HG03064 (cell line): ENCODE results near the gene JSRP1.

Experiments used
- ATAC-seq: cut with Tn5 transposase; IDR thresholded peaks from one replicate; pipeline ENCODE4 v1.9.1; 2021; ENCODE audit warnings: low read depth; ENCODE audit not compliant: unreplicated experiment

JSRP1 gene, protein sequence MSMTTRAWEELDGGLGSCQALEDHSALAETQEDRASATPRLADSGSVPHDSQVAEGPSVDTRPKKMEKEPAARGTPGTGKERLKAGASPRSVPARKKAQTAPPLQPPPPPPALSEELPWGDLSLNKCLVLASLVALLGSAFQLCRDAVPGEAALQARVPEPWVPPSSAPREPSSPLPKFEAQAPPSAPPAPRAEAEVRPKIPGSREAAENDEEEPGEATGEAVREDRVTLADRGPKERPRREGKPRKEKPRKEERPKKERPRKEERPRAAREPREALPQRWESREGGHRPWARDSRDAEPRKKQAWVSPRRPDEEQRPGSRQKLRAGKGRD

DNA sequence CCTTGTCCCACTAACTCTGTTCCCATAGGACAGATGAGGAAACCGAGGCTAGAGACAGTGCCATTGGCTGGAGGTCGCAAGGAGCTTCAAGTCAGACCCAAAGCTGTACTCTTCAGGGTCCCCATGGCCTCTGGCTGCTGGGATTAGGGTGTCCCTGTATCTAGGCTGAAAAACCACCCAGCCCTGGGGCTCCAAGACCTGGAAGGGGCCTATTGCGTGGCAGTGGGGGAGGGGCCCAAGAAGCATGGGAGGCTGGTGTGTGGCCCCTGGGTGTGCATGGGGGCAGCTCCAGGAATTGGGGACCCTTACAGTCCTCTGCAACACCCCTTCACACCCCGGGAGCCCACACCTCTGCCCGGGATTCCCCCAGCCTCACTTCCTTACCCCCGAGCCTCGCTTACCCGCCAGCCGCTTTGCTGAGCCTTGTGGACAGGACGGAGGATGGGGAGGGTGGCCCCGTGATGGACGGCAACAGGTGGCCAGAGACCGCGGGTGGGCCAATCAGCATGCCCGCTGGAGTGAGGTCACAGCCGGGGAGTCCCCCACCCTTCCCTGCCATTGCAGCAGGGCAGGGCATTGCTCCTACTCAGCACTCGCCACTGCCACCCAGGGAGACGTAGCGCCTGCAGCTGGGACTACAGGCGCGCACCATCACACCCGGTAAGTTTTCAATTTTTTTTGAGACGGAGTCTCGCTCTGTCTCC lies at the start of gene JSRP1:
JSRP1 (minus strand) TSS at position 436 of the 704 bp plus-strand sequence. CDS start 1,103 bp downstream, outside the sequence.
- no peak for ATAC-seq

DNA sequence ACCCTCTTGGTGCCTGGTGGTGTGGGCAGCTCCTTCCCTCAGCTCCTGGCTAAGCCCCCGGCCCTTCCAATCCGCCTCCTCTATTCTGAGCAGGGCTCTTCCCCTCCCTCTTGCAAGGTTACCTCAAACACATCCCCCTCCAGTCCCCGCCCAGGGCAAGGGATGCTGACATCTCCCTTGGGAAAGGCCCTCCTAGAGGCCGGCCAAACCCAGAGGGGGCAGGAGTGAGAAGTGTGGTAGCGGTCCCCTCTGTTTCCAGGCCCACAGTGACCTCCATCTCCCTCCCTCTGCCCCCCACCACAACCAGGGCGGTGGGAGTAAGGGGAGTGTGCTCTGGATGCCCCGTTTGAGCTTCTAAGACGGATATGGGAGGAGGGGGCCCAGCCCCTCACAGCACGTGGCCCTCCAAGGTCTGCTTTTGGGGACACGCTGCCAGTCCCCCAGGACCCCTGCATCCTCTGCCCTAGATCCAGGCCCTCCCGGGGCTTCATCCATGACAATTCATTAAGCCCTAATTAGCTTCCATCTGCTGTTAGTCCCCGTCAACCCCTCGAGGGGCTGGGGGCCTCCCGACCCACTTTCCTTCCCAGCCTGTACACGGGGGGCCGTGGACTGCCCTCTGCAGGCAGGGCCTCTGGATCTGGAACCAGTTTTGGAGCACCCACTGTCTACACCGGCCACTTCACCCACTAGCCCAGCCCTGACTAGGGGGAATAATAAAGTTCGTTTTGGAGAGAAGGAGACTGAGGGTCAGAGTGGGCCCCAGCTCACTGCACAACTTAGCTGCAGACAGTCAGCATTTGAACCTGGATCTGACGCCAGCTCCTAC lies 49.4 kb upstream of the JSRP1 start:
- ATAC-seq = no peak

DNA sequence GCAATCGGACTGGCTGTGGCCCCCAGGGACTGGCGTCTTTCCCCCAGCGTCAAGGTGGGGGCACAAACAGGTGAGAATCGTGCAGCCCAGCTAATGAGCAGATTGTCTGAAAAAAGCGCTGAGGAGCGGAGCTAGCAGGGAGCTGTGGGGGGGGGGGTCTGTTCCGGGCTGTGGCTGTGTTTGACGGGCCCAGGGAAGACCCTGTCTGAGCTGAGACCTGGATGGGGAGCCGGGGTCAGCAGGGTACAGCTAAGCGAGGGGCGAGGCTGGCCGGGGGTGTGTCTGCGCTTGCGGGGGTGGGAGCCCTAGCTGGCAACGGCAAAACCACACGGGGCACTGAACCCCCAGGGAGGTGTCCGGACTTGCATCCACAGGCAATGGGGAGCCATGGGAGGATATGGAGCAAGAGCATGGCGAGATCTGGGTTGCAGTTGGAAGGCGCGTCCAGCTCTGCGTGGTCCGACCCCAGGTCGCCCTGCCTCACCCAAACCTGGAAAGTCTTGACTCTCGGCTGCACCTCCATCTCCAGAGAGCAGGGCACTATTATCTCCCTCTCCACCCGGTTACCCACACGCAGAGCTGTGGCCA lies 47.1 kb upstream of the JSRP1 start:
- ATAC-seq = no peak

DNA sequence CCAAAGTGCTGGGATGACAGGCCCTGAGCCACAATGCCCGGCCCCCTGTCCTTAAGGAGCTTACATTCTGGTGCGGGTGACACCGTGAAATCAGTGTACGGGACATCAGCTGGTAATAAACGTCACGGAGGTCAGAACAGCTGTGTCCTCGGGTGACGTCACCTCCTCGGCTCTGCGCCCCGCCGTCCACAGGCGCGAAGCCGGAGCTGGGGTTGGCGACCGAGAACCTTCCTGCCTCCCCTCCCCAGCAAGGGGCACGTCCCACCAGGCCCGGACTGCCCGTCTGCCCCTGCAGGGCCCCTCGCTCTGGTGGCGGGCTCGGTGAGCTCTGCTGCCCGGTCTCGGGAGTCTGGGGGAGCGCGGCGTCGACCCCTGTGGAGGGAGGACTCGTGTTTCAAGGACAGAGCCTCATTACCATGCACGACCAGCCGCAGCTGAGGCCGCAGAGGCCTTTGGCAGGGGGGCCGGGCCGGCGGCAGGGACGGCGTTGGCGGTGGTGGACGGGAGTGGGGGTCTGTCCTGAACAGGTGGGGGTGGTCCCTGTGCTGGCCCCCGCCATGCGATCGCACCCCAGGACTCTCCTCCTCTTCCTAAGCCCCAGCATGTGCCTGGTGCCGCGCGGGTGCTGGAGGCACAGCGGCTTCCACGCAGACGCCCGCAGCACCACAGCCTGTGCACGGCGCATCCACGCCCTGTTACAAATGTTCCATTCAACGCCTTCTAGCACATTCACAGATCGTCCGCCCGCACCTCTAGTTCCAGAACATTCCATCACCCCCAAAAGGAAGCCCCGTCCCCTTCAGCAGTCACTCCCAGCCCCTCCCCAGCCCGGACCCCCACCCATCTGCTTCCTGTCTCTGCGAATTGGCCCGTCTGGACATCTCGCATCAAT lies 46.3 kb upstream of the JSRP1 start:
- ATAC-seq = no peak

DNA sequence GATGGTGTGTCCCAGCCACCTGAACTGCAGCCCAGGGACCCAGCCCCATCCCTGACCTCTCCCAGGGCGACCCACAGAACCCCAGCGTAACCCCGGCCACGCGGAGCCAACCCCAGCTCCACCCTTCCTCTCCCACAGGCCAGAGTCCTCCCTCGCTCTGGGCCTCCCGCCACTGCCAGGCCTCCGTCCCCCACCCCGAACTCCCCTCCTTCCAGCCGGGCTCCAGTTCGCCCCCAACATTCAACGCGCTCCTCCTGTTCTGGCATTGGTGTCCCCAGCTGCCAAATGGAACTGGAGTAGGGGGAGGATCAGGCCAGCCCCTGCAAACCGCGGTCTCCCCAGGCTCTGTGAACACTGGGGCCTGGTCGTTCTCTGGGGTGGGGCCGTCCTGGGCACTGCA lies 44.3 kb upstream of the JSRP1 start:
- ATAC-seq = no peak

DNA sequence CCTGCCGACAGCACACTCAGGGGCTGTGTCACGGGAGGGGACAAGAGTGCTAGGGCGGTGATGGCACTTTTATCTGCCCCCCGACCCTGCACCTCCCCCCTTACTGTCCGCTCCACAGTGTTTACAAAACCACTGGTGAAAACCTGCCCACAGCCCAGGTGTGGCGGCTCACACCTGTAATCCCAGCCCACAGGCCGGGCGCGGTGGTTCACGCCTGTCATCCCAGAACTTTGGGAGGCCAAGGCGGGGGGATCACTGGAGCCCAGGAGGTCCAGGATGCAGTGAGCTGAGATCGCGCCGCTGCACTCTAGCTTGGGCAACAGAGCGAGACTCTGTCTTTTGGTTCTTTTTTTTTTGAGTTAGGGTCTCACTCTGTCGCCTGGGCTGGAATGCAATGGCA lies 39.9 kb upstream of the JSRP1 start:
- ATAC-seq = no peak

DNA sequence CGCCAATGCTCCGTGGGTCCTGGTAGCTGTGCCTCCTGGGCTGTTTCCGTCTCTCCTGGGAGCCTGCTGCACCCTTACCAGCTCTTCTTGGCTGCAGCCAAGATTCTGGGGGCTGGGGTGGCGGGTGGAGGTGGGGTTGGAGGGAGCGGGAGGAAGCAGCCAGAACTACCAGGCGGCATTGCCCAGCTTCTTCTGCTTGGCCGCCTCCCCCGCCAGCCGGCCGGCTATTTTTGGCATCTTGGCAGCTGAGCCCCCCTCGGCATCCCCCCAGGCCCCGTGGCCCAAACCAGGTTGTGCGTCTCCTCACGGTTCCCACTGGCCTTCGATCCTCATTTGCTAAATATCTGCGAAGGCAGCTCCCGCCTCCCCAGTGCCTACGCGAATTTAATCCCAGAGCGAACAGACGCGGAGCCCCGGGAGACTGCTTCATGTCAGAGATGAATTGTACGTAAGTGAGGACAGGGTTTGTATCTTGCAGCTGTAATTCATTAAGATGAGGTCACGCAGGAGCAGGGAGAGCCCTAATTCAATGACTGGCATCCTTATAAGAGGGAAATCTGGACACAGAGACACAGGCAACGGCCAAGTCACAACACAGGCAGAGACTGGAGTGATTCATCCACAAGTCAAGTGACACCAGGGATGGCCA lies 38.6 kb upstream of the JSRP1 start:
- ATAC-seq = no peak

DNA sequence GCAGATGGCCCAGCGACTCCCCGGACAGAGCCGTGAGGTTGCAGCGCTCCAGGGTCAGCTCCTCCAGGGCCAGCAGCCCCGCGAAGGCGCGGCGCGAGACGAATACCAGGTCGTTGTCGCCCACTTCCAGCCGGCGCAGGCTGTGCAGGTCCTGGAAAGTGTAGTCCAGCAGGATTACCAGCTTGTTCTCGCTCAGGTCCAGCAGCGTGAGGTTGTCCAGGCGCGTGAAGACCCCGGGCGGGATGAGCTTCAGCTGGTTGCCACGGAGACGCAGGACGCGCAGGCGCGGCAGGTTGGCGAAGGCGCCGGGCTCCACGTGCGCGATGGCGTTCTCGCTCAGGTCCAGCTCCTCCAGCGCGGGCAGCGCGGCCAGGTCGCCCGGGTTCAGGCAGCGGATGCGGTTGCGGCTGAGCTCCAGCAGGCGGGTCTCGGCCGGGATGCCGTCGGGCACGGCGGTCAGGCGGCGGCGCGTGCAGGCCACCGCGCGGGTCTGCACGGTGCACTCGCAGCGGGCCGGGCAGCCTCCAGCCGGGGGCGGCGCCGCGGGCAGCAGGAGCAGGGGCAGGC lies 35.1 kb upstream of the JSRP1 start:
- no peak for ATAC-seq

DNA sequence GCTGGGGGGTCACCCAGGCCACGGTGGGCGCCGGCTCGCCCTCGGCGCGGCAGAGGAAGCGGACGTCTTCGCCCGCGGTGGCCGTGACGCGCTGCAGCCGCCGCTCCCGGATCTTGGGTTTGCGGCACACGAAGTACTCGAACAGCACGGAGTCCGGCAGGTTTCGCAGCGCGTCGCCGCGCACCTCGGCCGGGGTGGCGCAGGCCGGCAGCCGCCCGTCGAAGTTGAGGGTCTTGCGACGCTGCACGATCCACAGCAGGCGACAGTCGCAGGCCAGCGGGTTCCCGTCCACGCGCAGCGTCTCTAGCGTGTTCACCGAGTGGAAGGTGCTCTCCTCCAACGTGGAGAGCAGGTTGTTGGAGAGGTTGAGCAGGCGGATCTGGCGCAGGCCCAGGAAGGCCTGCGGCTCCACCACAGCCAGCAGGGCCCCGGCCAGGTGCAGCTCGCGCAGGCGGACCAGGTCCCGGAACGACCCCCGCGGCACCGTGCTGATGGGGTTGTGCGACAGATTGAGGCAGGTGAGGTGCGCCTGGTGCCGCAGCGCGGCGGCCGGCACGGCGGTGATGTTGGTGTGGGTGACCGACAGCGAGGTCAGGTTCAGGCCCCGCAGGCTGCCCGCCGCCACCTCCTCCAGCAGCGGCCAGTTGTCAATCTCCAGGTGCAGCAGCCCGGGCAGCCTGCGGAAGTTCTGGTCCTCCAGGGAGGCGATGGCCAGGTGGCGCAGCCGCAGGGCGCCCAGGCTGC lies 34.4 kb upstream of the JSRP1 start:
- ATAC-seq = no peak

DNA sequence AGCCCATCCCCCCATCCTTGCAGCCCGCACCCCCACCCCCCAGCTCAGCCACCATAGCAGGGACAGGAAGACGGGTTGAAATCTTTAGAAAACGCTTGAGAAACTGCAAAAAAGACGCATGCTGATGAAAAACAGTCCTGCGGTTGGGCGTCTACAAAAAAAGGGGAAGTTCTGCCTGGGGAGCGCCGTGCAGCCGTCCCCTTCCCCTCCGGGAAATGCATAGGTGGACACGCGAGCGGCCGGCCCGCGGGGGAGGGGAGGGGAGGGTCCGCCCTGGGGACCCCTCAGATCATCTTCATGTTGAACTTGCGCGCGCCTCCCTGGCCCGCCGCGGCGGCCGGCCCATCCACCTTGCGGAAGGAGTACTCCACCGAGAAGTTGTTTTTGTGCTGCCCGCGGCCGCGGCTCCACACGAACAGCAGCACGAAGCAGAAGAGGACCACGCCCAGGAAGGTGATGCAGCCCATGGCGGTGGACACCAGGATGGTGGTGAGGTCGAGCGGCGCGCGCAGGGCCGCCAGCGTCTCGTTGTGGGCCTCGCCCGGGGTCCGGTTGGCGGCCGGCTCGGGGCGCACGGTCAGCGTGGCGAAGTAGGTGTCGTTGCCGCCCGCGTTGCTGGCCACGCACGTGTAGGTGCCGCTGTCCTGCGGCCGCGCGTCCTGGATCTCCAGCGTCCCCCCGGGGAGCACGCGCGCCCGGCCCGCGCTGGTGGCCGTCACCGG lies 33.7 kb upstream of the JSRP1 start:
- no peak for ATAC-seq

DNA sequence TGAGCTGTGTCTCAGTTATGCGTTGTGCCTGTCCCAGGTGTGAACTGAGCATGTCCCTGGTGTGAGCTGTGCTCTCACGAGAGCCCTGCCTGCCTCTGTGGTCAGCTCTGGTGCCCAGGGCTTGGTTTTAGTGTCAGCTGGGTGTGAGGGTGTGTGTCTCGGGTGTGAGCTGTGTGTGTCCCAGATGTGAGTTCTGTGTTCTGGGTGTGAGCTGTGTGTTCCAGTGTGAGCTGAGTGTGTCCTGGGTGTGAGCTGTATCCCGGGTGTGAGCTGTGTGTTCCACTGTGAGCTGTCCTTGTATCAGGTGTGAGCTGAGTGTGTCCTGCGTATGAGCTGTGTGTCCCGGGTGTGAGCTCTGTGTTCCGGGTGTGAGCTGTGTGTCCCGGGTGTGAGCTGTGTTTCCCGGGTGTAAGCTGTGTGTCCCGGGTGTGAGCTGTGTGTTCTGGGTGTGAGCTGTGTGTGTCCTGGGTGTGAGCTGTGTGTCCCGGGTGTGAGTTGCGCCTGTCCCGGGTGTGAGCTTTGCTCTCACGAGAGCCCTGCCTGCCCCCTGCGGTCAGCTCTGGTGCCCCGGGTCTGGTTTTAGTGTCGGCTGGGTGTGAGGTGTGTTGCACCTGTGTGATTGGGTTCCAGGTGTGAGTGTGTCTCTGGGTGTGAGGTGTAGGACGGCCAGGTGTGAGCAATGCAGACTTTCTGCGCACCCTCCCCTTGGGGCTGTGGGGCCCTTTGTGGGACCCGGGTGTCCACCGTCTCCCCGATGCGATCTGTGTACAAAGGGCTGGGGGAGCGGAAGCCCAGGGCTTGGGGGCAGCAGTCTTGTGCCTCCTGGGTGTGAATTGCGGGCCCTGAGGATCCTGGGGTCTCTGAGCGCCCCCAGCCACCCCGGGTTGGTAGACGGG lies 32.8 kb upstream of the JSRP1 start:
- no peak for ATAC-seq

DNA sequence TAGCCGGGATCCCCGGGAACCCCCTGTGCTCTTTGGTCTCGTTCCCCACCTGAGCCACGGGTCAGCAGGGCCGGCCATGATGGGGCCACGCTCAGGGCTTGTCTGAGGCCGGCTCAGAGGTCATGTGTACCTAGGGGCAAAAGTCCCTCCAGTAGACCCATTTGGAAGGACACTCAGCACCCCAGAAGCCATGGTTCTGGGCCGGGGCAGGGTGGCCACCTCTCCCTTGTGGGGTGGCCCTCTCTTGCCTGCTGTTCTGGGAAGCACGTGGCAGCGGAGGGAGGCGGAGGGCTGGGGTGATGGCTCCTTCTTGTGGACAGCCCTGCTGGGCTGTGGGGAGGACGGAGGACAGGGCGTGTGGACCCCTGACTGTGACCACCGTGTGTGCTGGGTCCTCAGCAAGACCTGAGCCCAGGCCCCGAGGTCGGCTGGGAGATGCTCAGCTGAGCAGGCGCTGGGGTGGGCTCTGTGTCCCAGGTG lies 32.2 kb upstream of the JSRP1 start:
- no peak for ATAC-seq

DNA sequence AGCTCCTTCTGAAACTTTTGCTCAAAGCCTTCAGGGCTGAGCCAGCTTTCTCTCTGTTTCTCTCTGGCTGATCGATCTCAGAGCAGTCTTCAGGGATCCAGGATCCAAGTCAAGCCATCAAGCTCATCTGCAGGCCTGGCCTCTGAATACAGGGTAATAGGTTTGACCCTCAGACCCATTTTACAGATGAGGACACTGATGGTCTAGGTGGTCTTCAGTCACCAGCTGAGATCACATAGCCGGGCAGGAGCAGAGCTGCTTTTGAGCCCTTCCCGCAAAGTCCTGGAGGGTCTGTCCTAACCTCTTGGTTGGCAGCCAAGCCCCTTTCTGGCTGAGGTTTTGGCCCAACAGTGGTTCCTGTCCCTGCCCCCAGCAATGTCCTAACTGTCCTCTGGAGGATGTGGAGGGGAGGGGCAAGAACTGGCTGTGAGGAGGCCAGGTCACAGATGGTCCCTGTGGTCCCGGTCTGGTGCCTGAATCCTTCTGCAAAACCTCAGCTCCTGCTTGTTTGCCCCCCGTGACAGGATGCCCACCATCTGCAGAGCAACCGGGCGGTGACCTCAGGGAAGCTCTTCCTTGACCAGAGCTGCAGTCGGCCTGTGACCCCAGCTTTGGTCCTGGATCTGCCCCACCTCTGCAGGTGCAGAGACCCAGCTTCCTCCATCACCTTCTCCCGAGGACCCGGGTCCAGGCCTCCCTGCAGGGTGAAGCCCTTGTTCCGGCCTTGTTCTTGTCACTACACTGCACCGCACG lies 31.5 kb upstream of the JSRP1 start:
- ATAC-seq = no peak

DNA sequence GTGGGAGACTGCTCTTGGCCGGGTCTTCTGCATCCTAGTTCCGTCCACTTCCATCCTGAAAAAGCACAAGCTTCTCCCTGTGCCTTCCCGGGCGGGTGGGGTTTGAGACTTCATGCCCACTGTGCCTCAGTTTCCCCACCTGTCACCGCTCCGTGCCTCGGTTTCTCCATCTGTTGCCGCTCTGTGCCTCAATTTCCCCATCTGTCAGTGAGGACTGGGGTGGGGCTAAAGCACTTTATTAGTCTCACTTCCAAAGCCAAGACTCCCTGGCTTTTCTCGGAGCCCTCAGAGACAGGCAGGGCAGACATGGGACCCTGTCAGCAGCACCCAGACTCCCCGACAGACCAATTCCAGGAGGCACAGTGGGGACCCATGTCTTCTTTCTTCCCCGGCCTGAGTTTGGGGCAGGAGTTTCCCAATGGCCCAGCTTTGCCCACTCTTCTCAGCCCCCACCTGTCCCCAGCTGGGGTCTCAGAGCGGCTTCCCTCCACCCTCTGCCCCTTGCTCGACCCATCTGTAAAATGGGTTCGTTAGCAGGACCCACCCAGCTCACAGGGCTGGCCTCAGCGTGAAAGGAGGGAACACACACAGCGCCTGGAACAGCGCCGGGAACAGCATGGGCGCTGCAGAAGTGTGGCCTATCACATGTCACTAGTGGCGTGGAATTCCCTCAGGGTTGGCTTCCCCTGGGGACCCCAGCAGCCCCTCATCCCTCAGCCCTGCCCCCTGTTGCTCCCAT lies 30.4 kb upstream of the JSRP1 start:
- ATAC-seq = no peak

DNA sequence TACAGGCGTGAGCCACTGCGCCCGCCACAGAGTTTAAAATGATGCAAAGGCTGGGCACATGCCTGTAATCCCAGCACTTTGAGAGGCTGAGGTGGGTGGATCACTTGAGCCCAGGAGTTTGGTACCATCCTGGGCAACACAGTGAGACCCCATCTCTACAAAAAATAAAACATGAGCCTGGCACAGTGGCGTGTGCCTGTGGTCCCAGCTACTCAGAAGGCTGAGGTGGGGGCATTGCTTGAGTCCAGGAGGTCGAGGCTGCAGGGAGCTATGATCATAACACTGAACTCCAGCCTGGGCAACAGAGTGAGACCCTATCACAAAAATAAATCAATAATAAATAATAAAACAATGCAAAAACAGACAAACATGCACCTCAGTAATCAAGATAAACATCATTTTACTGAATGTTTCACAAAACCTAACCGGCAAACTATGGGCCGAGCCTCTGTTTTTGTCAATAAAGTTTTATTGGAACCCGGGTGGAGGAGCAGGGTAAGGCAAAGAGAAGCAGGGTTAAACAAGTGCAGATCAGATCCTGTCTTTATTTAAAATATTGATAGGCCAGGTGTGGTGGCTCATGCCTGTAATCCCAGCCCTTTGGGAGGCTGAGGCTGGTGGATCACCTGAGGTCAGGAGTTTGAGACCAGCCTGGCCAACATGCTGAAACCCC lies 27.8 kb upstream of the JSRP1 start:
- no peak for ATAC-seq
